Hematopoietic multipotent progenitor cell treated with erythropoietin and hydrocortisone succinate and interleukin-3 and kit ligand, for 4 days (in vitro differentiated cells): ENCODE measurements around the gene IFT122.

ENCODE experiments used
- DNase-seq: peaks from one replicate; pipeline ENCODE4 v3.0.0-alpha.2; 2015

Gene IFT122

GRCh38 chr3:129560269-129560787 is 120.3 kb downstream of the IFT122 start:
- DNase-seq, result no peak

- no peak for DNase-seq
These were observed 121.0 kb downstream of the IFT122 start for GRCh38 chr3:129560911-129561594.

GRCh38 chr3:129561619-129562248 is 121.7 kb downstream of the IFT122 start:
- DNase-seq, result no peak

GRCh38 chr3:129562803-129563202 is 122.8 kb downstream of the IFT122 start:
- no peak for DNase-seq

GRCh38 chr3:129563332-129563731 is 123.3 kb downstream of the IFT122 start:
- DNase-seq, result no peak

GRCh38 chr3:129563850-129564535 is 124.0 kb downstream of the IFT122 start:
- DNase-seq, result no peak

GRCh38 chr3:129564981-129565644 is 125.1 kb downstream of the IFT122 start:
- no peak for DNase-seq

- no peak for DNase-seq
These were observed 125.9 kb downstream of the IFT122 start for GRCh38 chr3:129565902-129566301.

- DNase-seq, result no peak
These were observed 127.2 kb downstream of the IFT122 start for GRCh38 chr3:129567176-129567705.

- DNase-seq, result no peak
These were observed 127.9 kb downstream of the IFT122 start for GRCh38 chr3:129567939-129568338.

GRCh38 chr3:129569856-129570255 is 129.8 kb downstream of the IFT122 start:
- DNase-seq, result no peak
